Activated CD4-positive, alpha-beta T cell treated with anti-CD3 and anti-CD28 coated beads for 24 hours (primary cell): ENCODE results near the gene TSTD1.
"Not testable (repeated sequence)": the region's sequence is repeated elsewhere in the genome, so short reads cannot be mapped to it uniquely, and the experiment has no call there.

ENCODE experiments used
- DNase-seq, 2 donors: peaks; one replicate each; pipeline ENCODE4 v3.0.0-alpha.2; 2020; ENCODE audit warnings: low read depth in 2 of 2

Gene TSTD1

DNA sequence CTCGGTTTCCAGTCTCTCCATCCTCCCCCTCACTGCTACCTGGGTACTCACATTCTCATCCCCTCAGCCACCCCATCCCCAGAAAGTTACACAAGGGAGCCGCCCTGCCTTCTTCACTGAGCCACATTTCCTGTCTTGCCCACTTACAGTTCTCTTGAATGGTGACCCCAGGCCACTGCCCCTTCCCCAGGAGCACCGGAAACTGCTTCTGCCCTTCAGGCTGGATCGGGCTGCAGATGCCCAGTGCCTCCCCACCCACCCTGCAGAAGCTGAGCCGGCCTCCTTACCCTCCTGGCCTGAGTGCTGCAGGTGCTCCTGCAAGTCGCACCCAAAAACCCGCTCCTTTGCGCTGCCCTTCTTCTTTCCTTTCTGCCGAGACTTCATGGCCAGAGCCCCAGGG lies 30.5 kb upstream of the TSTD1 start:
- no peak for DNase-seq

DNA sequence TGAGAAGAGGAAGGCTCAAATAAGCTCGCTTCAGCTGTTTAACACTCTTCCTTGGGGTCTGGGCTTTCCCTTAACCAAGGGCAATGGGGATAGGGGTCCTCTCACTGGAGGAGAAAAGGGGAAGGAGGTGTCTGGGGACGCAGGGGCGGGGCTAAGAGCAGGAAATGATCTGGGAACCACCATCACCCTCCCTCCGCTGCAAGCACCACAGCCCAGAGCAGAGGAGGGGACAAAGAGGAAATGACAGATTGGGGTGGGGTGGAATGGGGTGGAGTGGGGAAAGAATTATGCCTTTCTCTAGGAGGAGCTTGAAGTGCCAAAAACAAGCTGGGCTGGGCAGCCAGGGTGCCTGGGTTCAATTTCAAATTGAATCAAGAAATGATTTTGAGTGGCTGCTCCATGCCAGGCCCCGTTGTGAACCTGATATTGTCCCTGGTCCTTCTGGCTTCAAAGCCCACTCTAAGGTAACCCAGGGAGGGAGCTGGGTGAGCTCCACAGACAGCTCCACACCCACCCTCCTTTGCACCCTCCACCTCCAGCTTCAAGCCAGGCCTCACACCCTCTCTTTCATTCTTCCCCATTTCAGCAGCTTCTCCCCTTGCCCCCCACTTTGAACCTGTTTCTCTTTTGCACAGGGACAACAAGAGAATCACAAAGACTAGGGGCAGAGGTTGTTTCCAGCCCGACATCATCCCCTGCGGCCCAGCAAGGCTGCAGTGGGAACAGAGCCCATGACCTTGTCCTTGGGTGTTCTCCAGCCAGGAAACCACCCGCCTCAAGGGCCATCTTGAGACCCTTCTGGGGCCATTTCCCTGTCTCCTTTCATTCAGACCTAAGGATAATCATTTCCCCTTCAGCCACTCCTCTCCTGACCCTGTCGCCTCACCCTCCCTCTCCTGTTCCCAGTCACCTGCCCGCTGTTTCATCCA lies 29.8 kb upstream of the TSTD1 start:
- DNase-seq, result peak; percentile 64 to 67

DNA sequence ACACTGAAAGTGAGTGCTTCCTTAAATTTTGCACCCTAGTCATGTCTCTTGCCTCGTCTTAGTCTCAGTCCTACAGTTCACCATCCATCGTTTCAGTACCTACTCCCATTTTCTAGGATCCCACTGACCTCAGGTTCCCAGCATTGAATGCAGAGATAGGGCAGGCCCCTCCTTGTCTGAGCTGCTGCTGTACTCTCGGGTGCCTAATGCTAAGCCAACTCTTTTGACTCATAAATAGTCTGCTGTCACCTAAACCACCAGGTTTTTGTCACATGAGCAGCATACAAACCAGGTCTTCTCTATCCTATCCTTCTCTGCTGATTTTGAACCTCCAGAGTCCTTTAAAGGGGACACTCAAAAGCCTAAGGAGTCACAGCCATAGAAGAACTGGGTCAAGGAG lies 27.9 kb upstream of the TSTD1 start:
- no peak for DNase-seq

DNA sequence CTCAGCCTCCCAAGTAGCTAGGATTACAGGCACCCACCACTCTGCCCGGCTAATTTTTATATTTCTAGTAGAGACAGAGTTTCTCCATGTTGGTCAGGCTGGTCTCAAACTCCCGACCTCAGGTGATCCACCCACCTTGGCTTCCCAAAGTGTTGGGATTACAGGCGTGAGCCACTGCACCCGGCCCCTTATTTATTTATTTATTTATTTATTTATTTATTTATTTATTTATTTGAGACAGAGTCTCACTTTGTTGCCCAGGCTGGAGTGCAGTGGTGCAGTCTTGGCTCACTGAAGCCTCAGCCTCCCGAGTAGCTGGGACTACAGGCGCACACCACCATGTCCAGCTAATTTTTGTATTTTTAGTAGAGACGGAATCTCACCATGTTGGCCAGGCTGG lies 26.9 kb upstream of the TSTD1 start:
- DNase-seq, result not testable (repeated sequence)

DNA sequence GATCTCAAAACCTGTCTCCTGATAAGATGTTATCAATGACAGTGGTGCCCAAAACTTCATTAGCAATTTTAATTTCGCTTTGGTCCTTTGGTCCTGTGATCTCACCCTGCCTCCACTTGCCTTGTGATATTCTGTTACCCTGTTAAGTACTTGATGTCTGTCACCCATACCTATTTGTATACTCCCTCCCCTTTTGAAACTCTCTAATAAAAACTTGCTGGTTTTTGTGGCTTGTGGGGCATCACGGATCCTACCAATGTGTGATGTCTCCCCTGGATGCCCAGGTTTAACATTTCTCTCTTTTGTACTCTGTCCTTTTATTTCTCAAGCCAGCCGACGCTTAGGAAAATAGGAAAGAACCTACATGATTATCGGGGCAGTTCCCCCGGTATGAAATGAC lies 25.2 kb upstream of the TSTD1 start:
- not testable (repeated sequence) for DNase-seq

DNA sequence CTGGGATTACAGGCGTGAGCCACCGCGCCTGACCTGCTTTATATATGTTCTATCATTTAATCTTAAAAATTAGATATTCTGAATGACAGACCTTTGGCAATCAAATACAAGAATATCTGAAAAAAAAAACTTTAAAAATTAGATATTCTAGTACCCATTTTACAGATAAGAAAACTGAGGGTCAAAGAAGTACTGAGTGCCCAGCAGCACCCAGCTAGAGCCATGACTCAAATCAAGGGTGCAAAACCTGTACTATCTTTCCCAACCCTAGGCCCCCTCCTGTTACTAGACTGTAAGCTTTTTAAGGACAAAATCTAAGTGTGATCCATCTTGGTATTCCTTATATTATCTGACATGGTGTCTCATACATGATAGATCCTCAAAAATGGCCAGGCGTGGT lies 22.7 kb upstream of the TSTD1 start:
- no peak for DNase-seq

DNA sequence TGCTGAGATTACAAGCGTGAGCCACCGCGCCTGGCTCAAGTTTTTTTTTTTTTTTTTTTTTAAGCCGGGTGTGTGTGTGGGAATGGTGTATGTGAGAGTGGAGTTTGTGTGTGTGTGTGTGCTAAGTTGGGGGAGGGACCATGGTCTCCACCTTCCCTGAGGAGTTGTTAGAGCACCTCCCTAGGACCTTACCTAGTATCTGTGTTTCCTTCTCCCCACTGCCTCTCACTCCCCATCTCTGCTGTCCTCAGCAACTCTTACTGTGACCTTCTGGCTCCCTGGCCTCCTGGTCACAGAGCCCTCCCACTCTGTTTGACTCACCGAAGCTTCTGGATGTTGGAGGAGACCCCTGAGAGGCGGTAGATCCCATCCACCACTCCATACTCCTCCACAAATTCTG lies 20.5 kb upstream of the TSTD1 start:
- no peak for DNase-seq

DNA sequence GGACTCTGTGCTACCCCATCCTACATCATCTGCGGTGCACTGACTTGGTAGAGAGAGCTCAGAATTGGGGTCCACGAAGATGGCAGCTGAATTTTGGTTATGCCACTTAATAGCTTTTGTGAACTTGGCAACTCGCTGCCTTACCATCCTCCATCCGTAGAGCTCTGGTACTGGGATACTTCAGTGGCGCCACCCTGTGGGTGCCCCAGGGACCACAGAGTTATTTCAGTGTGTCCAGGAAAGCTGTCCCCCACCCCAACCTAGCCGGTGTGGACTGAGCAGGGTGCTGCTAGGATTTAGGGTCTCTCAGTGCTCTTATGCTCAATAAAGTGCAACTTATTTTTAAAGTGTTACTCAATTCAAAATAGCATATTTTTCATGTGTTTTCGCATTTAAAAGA lies 16.0 kb upstream of the TSTD1 start:
- no peak for DNase-seq

DNA sequence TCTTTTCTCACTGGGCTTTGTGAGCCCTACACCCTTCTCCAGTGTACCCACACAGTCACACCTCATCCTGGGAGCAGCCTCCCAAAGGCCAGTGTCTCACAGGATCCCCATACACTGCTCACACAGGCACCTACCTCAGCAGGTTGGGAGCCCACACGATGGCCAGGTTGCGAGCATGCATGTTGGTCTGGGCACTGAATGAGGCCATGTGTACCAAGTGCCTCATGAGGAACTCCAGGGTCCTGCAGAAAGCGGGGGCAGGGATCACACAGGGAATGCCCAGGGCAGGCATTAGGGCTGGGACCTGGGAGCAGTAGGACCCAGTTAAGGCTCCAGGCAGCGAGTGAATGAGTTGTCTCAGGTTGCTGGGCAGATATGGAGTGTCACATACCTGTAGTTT lies 15.5 kb upstream of the TSTD1 start:
- DNase-seq, result no peak

DNA sequence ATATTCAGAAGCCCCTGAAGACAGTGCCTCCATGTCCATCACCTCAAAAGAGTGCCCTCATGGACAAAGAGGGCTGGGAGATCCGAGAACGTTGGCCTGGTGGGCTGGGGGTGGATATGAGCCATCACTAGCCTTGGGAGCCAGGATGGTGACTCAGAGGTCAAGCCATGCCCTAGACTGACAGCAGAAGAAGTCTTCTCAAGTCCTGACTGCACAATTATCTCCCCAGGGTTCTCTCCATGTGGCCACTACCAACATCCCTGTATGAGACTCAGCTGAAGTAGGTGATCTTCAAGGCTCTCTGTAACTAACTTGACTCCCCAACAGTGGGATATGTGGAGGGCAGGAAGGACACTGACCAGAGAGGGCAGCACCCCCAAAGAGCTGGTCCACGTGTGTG lies 14.1 kb upstream of the TSTD1 start:
- no peak for DNase-seq

DNA sequence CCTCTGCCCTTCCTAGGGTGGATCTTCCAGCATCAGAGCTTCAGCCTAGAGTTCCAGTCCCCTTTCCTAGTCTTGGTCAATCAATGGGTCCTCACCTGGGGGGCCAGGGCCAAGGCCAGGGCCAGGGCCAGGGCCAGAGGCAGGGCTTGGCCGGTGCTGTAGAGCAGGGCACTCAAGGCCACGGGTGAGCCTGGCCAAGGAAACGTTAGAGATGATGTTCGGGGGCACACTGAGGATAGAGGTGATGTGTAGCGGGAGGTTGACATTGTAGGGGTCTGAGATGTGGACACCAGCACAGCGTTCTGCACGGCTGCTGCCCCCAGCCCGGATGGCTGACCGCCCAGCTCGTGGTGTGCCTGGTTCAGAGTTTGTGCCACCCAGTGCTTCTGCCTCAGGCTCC lies 12.5 kb upstream of the TSTD1 start:
- no peak for DNase-seq

DNA sequence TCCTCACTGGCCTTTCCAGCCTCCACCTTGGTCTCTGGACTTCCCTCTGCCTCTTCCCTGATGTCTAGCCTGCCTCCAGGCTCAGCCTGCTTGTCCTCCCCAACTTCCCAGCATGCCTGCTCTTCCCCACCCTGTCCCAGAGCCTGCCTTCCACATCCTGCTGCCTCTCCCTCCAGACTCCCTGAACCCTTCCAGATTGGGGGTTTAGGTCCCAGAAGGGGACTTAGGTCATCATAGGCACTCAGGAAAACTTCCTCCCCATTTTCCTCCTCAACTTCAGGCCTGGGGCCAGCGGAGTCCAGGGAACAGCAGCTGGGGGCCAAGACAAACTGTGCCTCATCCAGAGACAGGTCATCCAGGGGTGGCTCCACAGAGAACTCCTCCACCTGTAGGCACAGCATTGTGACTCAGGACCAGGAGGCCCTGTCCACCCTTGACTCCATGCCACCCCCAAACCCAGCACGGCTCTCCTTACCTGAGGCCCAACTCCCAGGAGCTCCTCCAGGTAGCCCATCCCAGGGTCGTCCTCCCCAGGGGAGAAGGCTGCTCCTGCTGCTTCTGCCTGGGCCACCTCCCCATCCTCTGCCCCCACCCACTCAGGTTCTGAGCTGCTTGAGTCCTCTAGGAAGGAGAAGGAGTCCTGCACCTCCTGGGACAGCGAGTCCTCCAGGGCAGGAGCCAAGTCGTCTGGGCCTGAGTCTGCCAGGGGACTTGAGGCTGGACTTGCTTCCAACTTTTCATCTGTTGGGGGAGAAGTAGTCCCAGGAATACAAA lies 10.4 kb upstream of the TSTD1 start:
- DNase-seq, result no peak

DNA sequence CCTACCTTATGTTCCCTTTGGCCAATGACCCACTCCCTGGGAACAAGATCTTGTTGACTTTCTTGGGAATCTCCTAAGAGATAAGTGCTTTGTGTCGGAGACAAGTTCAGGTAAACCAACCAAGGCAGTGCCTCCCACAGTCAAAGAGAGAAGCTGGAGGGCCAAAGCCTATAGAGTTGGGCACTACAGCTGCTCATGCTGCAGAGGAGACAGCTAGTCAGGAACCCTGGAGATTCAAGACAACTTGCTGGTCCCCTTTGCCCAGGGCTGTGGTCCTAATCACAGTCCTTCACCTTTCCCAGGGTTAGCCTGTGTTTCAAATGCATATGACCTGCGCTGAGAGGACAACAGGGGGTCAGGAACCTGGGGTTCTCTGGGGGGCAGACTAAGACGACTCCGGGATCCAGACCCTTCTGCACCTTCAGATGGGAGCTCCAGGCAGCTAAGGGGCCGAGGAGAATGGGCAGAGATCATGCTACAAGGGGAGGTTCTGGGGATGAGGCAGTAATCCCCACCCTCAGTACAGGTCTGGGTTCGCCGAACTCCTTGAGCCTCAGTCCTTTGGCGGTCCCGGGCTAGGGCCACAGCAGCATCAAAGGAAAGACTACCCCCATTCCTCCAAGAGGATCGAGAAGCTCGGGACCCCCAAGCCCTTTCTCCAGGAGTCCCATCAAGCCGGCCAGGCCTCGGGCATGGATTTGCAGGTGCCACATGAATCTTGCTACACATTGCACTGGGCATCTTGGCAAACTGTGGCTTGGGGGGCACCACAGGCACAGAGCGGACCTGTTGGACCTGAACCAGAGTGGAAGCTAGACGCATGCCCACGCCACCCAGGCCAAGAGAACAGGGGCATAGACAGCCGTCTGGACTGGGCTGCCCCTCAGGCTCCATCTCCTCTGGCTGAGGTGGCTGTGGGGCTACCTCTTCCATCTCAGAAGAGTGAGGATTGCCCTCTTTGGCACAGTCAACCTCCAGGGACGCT lies 9.0 kb upstream of the TSTD1 start:
- no peak for DNase-seq

DNA sequence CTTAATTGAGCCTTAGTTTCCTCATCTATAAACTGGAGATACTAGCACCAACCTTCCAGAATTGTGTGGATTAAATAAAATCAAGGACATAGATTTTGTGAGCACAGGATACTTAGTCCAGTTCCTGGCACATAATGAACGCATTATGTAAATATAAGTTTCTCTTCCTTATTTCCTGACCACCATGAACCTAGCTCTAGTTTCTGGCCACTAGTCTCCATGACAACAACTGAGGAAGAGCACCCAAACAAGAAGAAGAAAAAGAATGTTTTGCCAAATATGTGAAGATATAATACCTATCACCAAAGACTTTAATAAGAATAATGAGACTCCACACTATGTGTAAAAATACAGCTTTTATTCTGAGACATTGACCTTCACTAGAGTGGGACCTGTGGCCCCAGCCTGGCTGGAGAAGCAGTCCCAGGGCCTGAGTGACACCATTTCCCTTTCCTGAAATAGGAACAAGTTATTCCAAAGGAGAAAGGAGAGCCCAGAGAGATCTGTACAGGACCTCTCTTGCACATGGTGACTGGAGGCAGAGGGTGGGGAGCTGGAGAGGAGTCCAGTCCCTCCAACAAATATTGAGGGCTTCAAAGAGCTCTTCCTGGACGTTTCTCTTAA lies 8.0 kb upstream of the TSTD1 start:
- DNase-seq, result no peak

DNA sequence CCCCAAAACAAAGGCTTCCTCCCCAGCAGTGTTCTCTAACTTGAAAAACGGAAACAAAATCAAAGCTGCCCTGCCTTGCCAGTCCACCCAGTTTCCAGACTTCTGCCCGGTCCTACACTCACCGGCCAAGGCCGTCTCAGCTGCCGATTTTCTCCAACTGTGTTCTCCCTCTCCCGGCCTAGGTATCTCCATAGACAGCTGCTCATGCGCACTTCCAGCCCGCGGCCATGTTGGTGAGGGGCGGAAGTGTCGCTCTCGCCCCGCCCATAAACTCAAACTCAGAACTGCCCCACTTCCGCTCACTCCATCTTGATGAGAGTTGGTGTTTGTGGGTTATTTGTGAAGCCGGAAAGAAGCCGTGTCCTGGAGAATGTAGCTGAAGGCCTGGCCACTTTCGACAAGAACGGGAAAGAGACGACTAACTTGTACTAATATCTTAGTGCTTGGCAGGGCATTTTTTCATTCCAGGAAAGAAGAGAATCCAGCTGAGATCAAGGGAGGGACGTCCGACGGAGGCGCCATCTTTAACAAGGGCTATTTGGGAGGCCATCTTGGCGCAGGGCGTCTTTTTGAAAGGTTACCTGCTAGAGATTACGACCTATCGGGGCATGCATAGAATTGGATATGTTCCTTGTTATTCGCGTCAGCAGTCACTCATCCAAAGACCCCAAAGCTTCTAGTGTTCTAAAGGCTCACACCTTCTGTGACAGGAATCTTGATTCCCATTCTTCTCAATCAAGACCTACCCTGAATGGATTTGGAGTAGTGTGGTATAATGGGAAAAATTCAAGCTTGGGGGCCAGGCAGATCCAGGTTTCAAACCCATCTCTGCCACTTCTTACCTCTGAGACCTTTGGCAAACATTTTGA lies 7.2 kb upstream of the TSTD1 start, which contains the start of gene USF1:
TSS of gene USF1 (minus strand) at position 242 of the 869 bp plus-strand sequence. CDS start 2,702 bp downstream, outside the sequence.
- peak; percentile 79 to 85 for DNase-seq

DNA sequence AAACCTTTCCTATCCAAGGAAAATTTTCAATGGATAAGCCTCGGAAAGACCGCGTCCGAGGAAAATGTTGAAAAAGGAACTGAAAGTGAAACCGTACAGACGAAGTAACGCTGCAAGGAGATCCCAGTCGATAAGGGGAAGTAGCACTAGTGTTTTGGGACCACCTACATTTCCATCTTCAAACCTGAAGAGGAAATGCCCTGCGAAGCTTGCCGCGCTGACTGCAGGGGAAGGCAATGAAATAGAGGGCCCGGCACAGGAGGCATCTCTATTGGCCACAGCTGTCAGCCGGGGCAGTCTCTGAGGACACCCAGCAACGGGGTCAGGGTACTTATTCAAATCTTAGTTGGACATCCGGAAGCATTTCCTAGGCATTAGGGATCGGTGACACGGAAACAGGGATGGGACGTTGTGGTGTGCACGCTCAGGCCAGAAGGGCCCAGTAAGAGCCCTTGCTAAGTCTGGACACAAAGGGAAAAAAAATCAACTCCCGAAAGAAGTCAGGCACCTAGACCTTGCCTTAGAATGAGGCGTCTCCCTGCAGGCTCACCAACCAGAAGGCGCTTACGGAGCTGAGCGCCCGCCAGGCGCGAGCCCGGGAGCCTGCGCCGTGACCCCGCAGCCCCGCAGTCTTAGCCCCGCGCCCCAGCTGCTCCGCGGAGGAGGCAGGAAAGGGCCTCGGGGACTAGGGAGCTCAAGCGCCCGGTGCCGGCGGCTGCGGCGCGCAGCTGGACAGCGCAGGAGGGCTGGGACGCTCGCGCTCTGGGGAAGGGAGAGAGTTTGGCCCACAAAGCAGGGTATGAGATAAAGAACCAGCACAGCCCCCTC lies 6.4 kb upstream of the TSTD1 start:
- no peak for DNase-seq

DNA sequence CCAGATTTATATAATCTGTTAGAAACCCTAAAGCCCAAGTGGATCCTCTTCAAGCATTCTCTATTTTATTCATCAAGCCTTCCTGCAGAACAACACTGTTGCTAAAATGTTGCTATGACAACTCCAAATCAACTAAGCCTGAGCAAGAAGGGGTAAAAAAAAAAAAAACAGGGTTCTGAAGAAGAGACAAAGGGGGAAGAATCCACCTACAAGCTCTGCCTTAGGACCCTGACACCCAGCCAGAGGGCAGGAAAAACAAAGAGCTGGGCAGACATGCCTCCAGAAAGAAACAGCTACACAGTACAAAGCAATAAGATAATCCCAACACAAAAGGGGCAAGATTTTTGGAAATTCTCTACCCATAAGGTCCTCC lies 5.8 kb upstream of the TSTD1 start:
- DNase-seq, result no peak

DNA sequence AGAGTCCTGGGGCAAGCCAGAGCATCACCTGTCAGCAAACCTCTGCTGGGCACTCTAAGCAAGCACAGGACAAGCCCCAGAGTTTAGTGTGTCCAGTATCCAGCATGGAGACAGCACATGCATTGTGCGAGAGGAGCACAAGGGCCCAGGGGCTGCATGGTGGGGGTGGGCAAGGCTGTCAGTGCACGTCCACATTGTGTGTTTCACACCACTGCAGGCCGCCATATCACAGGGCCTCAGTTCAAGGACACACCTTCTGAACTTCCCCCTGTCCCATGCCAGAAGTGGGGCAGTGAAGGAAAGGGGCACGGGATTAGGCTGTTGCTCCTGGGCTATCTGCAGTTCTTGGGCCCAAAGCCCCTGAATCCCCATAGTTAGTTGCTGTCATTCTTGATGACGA lies 782 bp upstream of the TSTD1 start:
- DNase-seq, result no peak

DNA sequence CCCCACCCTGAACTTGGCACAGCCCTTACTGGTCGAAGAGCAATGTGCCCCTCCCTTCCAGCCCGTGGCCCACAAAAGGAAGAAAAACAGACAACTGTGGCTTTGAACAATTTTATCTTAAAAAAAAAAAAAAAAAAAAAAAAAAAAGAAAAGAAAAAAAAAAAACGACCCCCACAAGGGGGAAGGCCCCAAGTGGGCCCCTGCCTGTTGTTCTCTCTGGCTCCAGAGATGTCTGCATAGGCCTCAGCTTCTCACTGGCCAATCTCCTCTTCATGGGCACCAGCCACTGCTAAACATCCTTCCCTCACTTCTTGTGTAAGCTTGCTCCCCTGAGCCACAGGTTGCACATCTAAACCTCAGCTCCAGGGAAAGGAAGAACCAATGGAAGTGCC lies 386 bp upstream of the TSTD1 start:
- DNase-seq, result no peak
